Hematopoietic multipotent progenitor cell (in vitro differentiated cells): ENCODE results near the gene VGLL4. TPM values are rescaled to one million over a fixed set of nuclear protein-coding genes. Genes with fewer than 3 reads are reported as not detected.
"Not testable (repeated sequence)": the region's sequence is repeated elsewhere in the genome, so short reads cannot be mapped to it uniquely, and the experiment has no call there.

Experiments used
- DNase-seq, 3 donors: peaks; one replicate each; pipeline ENCODE4 v3.0.0-alpha.2; 2011 to 2015; ENCODE audit warnings: low read depth in 2 of 3, low spot score in 2 of 3
- small RNA-seq: library from RNA; depleted of rRNA; stranded (forward); fragments of <200 nt; gene quantifications from one replicate; pipeline ENCODE3, GENCODE V24; 2012
- total RNA-seq: library from RNA; depleted of rRNA; stranded (reverse); fragments of >200 nt; gene quantifications from one replicate; pipeline ENCODE4 v1.2.3, GENCODE V29; 2012

Gene VGLL4
- total RNA-seq, 1 donor: 63.3 TPM

GRCh38 chr3:11514191-11514821 lies 129.4 kb downstream of the VGLL4 start:
- peak in 1 of 3 donors; percentile 55 for DNase-seq

DNA sequence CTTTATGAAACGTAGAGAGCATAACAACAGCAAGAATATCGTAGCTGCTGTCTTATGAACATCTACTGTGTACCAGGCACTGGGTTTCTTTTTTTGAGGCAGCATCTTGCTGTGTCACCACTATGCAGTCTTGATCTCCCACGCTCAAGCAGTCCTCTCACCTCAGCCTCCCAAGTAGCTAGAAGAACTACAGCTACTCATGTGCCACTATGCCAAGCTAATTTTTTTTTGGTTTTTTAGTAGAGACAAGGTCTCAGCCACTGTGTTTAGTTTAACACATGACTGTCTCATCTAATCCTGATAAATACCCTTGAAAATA lies 129.9 kb downstream of the VGLL4 start:
- DNase-seq: no peak

DNA sequence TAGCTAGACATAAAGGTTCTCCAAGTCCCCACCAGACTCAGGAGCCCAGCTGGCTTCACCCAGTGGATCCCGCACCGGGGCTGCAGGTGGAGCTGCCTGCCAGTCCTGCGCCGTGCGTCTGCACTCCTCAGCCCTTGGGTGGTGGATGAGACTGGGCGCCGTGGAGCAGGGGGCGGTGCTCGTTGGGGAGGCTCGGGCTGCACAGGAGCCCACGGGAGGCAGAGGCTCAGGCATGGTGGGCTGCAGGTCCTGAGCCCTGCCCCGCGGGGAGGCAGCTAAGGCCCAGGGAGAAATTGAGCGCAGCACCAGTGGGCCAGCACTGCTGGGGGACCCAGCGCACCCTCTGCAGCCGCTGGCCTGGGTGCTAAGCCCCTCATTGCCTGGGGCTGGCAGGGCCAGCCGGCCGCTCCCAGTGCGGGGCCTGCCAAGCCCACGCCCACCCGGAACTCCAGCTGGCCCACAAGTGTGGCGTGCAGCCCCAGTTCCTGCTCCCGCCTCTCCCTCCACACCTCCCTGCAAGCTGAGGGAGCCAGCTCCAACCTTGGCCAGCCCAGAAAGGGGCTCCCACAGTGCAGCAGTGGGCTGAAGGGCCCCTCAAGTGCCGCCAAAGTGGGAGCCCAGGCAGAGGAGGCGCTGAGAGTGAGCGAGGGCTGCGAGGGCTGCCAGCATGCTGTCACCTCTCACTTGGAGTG lies 130.4 kb downstream of the VGLL4 start:
- not testable (repeated sequence) for DNase-seq

GRCh38 chr3:11511606-11512005 lies 132.1 kb downstream of the VGLL4 start:
- DNase-seq: not testable (repeated sequence)

DNA sequence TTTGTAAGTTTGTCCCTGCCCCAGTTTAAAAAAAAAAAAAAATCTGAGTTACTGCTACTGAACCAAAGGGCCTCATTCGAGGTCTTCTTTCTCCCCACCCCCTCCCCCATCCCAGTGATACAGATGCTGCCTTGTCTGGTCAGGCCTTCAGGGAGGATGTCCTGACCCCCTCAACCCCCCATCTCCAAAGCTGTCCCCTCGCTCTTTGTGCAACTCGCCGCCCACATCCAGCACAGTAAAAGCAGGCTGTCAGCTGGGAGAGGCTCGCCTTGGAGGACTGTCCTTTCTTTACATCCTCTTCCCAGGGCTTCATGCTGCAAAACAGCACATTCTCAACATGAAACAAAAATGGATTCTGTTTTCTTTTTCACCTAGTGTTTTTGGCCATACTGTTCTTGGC lies 133.4 kb downstream of the VGLL4 start:
- DNase-seq: no peak

DNA sequence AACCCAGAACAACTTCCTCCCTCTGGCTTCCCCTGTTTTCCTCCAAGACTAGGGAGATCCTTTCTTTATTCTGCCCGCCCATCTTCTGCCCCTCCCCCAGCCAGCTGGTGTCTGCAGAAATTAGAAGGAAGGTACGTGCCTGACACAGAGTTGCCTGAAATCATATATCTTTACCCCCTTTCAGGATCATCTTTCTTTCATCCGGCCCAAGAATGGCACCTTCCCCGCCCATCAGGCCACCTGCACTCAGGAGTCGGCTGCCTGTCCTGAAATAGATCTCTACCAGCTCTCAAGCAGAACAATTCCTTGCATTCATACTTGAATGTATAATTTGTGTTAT lies 133.7 kb downstream of the VGLL4 start:
- DNase-seq: no peak

DNA sequence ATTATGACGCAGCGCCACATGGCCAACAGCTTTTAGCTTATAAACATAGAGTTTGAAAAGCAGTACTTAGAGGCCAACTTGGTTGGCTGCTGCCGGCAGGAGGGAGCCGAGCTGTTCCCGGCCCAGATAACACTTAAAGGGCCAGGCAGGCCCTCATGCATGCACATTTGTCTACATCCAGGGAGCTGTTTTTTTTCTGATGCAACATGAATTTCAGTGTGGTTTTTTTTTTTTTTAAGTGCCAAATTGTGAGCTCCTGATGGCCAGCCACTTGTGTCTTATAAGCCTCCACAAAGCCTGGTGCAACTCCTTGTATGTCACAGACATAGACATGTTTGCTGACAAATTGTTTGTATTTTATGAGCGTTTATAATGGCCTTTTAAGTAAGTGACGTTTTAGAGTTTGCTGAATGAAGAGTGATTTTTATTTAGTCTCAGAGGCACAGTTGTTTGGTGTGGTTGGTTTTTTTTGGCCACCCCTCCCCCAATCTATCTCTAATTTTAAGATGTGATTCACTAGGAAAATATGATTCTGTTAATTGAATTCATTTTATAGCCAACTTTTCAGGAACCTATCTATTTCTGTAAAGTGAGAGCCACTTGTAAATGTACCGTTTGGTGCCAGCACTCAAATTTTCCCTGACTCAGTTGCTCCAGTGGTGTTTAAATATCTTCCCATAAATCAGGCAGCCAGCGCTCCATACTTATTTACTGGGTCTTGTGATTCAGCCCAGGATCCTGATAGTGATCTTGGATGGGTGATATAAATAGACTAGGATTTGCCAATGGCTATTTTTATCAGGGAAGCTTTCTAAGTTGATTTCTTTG lies 134.3 kb downstream of the VGLL4 start:
- DNase-seq: no peak

GRCh38 chr3:11508346-11509172 lies 135.2 kb downstream of the VGLL4 start:
- DNase-seq: no peak

DNA sequence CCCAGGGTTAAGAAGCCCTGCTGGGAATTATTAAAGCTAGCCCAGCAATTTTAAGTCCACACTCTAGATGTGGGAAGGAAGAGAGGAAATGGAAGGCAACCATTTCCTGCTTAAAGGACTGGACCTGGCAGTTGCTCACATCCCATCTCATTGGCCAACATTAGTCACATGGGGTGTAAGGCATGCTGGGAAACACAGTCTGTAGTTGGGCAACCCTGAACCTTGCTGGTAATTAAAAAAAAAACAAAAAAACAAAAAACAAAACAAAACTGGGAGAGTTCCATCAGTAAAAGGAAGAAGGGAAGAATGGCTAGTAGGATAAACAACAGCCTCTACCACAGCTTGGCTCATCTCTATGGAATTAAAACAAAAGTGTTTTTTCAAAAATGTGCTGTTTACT lies 136.0 kb downstream of the VGLL4 start:
- no peak for DNase-seq

Small RNA genes lying within 50 kb of the gene (small RNA-seq; reads per million reads assigned to genes)
- not detected for gene AC022001.1

Other genes with a start within 250 kb of the VGLL4 start
- 10.0 TPM for gene TAMM41, start 203.0 kb upstream of the VGLL4 start, total RNA-seq